A673 (cell line): ENCODE measurements around the gene CAPN10.

Experiments
- EZH2 ChIP-seq: fragments of 200-600 bp; sonication (generic); IDR thresholded peaks from 2 replicates; pipeline ENCODE4 v1.6.1; 2017; ENCODE audit warnings: borderline replicate concordance, low read depth, mild to moderate bottlenecking, mixed read lengths, antibody characterized with exemption, low read length; ENCODE audit not compliant: poor library complexity, severe bottlenecking
- TF ChIP-seq, protein P1 (sequence below): fragments of 300-800, 200-600 bp; sonication (generic); conservative IDR thresholded peaks from 2 replicates; pipeline ENCODE4 v1.5.1; 2017; ENCODE audit warnings: low read depth, mild to moderate bottlenecking, antibody characterized with exemption, low read length, moderate library complexity, mixed read lengths

DNA sequence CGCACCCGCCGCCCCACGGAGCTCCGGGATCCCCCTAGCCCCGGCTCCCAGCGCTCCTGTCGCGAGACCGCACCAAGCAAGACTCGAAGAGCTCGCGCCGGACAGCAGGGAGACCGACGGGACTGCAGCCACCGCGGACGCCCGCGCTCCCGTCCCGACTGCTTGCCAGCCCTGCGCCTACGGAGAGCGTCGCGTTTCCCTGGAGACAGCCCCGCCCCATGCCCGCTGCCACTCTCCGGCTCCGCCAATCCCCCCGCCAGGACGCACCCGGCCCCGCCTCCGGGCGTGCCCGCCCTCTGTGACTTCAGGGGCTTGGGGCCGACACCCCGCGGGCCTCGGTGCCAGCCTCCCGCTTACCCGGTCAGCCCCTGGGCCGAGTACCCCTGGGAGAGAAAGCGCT lies 28.7 kb upstream of the CAPN10 start, which contains the start of gene ANKMY1:
- TF ChIP-seq, protein P1, sequence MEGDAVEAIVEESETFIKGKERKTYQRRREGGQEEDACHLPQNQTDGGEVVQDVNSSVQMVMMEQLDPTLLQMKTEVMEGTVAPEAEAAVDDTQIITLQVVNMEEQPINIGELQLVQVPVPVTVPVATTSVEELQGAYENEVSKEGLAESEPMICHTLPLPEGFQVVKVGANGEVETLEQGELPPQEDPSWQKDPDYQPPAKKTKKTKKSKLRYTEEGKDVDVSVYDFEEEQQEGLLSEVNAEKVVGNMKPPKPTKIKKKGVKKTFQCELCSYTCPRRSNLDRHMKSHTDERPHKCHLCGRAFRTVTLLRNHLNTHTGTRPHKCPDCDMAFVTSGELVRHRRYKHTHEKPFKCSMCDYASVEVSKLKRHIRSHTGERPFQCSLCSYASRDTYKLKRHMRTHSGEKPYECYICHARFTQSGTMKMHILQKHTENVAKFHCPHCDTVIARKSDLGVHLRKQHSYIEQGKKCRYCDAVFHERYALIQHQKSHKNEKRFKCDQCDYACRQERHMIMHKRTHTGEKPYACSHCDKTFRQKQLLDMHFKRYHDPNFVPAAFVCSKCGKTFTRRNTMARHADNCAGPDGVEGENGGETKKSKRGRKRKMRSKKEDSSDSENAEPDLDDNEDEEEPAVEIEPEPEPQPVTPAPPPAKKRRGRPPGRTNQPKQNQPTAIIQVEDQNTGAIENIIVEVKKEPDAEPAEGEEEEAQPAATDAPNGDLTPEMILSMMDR = no peak
- TF ChIP-seq EZH2 = no peak
